Peyer's patch (tissue), 4 donors: ENCODE data around the gene MREG. TPM values are rescaled to one million over a fixed set of nuclear protein-coding genes. Genes with fewer than 3 reads are reported as not detected.

Experiments
- DNase-seq, 3 donors: peaks; one replicate each; pipeline ENCODE4 v3.0.0-alpha.2; 2017 to 2019
- H3K27ac ChIP-seq, 4 donors: fragments of 200-600 bp; sonication (generic); one replicate each; pipeline ENCODE4 v1.5.1; 2016 to 2019
- H3K27me3 ChIP-seq, 2 donors: fragments of 200-600 bp; sonication (generic); one replicate each; pipeline ENCODE4 v1.5.1; 2019
- H3K36me3 ChIP-seq, 3 donors: fragments of 200-600 bp; sonication (generic); one replicate each; pipeline ENCODE4 v1.5.1; 2016 to 2019
- H3K4me1 ChIP-seq, 4 donors: fragments of 200-600 bp; sonication (generic); one replicate each; pipeline ENCODE4 v1.5.1; 2016 to 2019
- H3K4me3 ChIP-seq, 4 donors: fragments of 200-600 bp; sonication (generic); 1 replicate in 3 of 4; 2 replicates in 1 of 4; pipeline ENCODE4 v1.5.1; 2016 to 2019; ENCODE audit warnings: mild to moderate bottlenecking in 1 of 4
- H3K9me3 ChIP-seq, 4 donors: fragments of 200-600 bp; sonication (generic); one replicate each; pipeline ENCODE4 v1.5.1; 2016 to 2019; ENCODE audit warnings: mild to moderate bottlenecking in 1 of 4
- POLR2A ChIP-seq, 2 donors: fragments of 450-650 bp; IDR thresholded peaks; one replicate each; pipeline ENCODE4 v1.5.1; 2017; ENCODE audit warnings: antibody characterized with exemption in 2 of 2, mild to moderate bottlenecking in 2 of 2, moderate library complexity in 2 of 2
- total RNA-seq, 4 donors: library from RNA; depleted of rRNA; stranded (reverse); fragments of >200 nt; gene quantifications; one replicate each; pipeline ENCODE4 v1.1.0, GENCODE V29; 2016
- TF ChIP-seq, protein P1 (sequence below), 6 experiments: fragments of 450-650 bp in 4 of 6; fragments of 200-600 bp in 2 of 6; sonication (generic) in 1 of 6; IDR thresholded peaks; one replicate each; pipeline ENCODE4 v1.5.1; 2017 to 2019; ENCODE audit warnings: antibody characterized with exemption in 6 of 6, mild to moderate bottlenecking in 3 of 6, moderate library complexity in 1 of 6

MREG gene
- total RNA-seq, 4 donors from 2014 or later, result 6.2 to 10.7 (median 7.2) TPM

DNA sequence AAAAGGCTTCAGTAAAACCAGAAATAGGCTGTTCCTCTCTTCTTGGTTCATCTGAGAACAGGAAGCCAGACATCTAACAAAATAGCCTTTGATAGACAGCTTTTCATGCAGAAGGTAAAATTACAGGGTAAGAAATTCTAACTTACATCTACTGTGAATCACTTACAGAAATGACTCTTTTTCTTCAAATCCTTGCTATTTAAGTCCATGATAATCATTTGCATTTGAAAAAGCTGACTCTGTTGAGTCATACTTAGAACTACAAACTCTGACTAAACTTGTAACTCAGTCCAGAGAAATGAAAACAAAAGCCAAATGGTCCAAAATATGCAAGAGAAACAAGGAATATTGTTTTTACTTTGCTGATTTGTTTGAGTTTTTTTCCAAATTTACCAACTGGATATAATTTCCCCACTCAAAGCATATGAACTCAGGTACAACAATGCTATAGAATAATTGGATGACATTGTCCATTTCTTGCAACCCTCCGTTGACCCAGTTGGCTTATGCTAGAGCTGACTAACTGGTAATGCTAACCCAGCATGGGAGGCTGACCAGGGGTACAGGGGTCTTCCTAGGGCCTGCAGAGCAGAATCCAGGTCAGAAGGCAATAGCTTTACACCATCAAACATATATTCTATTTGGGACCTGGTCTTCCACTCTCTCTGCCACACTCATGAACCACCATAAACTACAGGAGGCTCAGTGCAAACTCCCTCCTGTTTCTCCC, 18.8 kb upstream of the MREG start:
- H3K4me1 ChIP-seq, result no peaks in the 10 kb centered on the region
- DNase-seq, result no peak
- no peak overlapping the region for H3K27ac ChIP-seq
- peaks cover 0 to 15% (median 0%) of the 10 kb centered on the region in 3 donors for H3K36me3 ChIP-seq
- H3K27me3 ChIP-seq, result no peaks in the 10 kb centered on the region
- TF ChIP-seq, protein P1, sequence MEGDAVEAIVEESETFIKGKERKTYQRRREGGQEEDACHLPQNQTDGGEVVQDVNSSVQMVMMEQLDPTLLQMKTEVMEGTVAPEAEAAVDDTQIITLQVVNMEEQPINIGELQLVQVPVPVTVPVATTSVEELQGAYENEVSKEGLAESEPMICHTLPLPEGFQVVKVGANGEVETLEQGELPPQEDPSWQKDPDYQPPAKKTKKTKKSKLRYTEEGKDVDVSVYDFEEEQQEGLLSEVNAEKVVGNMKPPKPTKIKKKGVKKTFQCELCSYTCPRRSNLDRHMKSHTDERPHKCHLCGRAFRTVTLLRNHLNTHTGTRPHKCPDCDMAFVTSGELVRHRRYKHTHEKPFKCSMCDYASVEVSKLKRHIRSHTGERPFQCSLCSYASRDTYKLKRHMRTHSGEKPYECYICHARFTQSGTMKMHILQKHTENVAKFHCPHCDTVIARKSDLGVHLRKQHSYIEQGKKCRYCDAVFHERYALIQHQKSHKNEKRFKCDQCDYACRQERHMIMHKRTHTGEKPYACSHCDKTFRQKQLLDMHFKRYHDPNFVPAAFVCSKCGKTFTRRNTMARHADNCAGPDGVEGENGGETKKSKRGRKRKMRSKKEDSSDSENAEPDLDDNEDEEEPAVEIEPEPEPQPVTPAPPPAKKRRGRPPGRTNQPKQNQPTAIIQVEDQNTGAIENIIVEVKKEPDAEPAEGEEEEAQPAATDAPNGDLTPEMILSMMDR (IDR thresholded peaks at IDR 0.05), result no peak
- no peak for TF ChIP-seq POLR2A (IDR thresholded peaks at IDR 0.05)
- H3K4me3 ChIP-seq, result no peak overlapping the region
- no peaks in the 10 kb centered on the region for H3K9me3 ChIP-seq

DNA sequence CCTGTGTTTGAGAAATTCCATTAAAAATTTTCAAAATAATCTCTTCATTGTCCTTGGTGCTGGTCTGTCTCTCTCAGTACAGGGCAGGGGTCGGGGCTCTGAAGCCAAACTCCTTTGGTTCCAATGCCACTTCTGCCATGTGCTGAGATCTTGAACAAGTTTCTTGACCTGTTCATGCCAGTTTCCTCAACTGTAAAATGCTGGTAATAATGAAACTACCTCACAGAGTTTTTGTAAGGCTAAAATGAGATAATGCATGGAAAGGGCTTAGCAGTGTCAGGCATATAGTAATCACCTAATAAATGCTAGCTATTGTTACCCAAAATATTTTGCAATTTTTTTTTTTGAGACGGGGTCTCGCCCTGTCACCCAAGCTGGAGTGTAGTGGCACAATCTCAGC, 16.9 kb upstream of the MREG start:
- no peaks in the 10 kb centered on the region for H3K9me3 ChIP-seq
- no peak overlapping the region for H3K4me3 ChIP-seq
- DNase-seq, result no peak
- no peak overlapping the region for H3K27ac ChIP-seq
- H3K27me3 ChIP-seq, result no peaks in the 10 kb centered on the region
- no peaks in the 10 kb centered on the region for H3K4me1 ChIP-seq
- TF ChIP-seq, protein P1 (IDR thresholded peaks at IDR 0.05), result no peak
- TF ChIP-seq POLR2A (IDR thresholded peaks at IDR 0.05), result no peak
- H3K36me3 ChIP-seq, result peaks cover 0 to 13% (median 0%) of the 10 kb centered on the region in 3 donors

GRCh38 chr2:216029416-216030129, 16.2 kb upstream of the MREG start:
- DNase-seq, result no peak
- Histone ChIP-seq H3K36me3 (peaks cover 0 to 13% (median 0%) of the 10 kb centered on the region in 3 donors), H3K9me3 (no peaks in the 10 kb centered on the region), H3K27ac (no peak overlapping the region), H3K27me3 (no peaks in the 10 kb centered on the region), H3K4me1 (no peaks in the 10 kb centered on the region), H3K4me3 (no peak overlapping the region)
- TF ChIP-seq POLR2A (IDR thresholded peaks at IDR 0.05), result no peak
- TF ChIP-seq, protein P1 (IDR thresholded peaks at IDR 0.05), result no peak

- Histone ChIP-seq H3K27me3 (no peaks in the 10 kb centered on the region), H3K36me3 (peaks cover 0 to 13% (median 0%) of the 10 kb centered on the region in 3 donors), H3K4me1 (no peaks in the 10 kb centered on the region), H3K4me3 (no peak overlapping the region), H3K9me3 (no peaks in the 10 kb centered on the region), H3K27ac (no peak overlapping the region)
- DNase-seq, result no peak
- TF ChIP-seq, protein P1 (IDR thresholded peaks at IDR 0.05), result no peak
- no peak for TF ChIP-seq POLR2A (IDR thresholded peaks at IDR 0.05)
Measured at GRCh38 chr2:216024779-216025336, 11.5 kb upstream of the MREG start.

DNA sequence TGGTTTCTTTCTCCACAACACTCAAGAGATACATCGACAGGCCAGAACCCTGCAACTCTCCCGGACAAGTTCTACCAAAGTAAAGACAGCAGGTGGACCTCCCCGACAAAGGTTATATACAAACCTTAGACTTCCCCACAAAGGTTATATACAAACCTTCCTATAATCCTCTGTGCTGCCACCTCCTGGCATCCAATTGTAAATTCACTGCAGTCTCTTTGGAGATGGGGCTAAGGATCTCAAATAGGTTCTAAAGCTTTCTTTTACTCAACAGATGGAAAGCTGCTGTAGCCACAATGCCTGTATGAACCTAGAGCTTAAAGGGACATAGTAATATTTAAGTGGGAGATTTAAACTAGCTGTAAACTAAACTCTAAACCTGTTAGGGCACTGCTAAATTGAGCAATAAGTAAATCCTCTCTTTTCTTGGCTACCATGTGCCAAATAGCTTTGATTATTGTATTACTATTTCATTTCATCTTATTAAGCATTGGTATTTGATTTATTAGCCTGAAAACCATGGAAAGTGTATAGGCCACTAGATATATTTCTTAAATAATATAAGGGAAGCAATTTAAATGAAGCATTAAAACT, 9.8 kb upstream of the MREG start:
- Histone ChIP-seq H3K4me1 (no peaks in the 10 kb centered on the region), H3K4me3 (no peak overlapping the region), H3K27ac (no peak overlapping the region), H3K27me3 (no peaks in the 10 kb centered on the region), H3K36me3 (no peaks in the 10 kb centered on the region), H3K9me3 (no peaks in the 10 kb centered on the region)
- TF ChIP-seq, protein P1 (IDR thresholded peaks at IDR 0.05), result peak; percentile 37 to 67 (median 60)
- TF ChIP-seq POLR2A (IDR thresholded peaks at IDR 0.05), result no peak
- peak in 2 of 3 donors; percentile 55 to 71 for DNase-seq
